ENCODE results near the gene ARF1. TPM values are rescaled to one million over a fixed set of nuclear protein-coding genes. Genes with fewer than 3 reads are reported as not detected.

Gene ARF1
- total and polyA plus RNA-seq, 2 of the 13 experiments (the other 11 are each of a cell fraction or from before 2014, with no cell fraction given): 186 to 327 TPM

GRCh38 chr1:228048120-228048519 is 34.4 kb upstream of the ARF1 start:
- Histone ChIP-seq H3K79me2 (ENCODE audit: insufficient read depth, low read length) (no peaks in the 10 kb centered on the region), H3K9ac (ENCODE audit: insufficient read depth, low read depth, low read length) (no peak overlapping the region), H3K36me3 (replicated peaks in 1 of 2; ENCODE audit: control insufficient read depth in 1 of 2, insufficient read depth in 2 of 2, low read length in 2 of 2) (no peaks in the 10 kb centered on the region), H3K4me2 (ENCODE audit: low read depth, low read length) (no peak overlapping the region), H3K27me3 (ENCODE audit: control insufficient read depth in 1 of 2, insufficient read depth in 2 of 2, low read length in 2 of 2) (peaks cover 0 to 36% of the 10 kb centered on the region in 2 experiments; a peak in 4 of 5 replicates), H3K9me3 (ENCODE audit: low read length) (no peaks in the 10 kb centered on the region), H3K27ac (ENCODE audit: extremely low read length, insufficient read depth, low read length) (no peak overlapping the region), H4K20me1 (ENCODE audit: insufficient read depth, low read length) (no peaks in the 10 kb centered on the region), H2AFZ (ENCODE audit: low read length) (no peak overlapping the region), H3K4me3 (replicated peaks in 1 of 3; ENCODE audit: insufficient read depth in 1 of 3, low read depth in 2 of 3, low read length in 3 of 3) (no peak overlapping the region), H3K4me1 (ENCODE audit: insufficient read depth, low read length) (no peaks in the 10 kb centered on the region)
- POLR2A ChIA-PET: no interaction called here
- DNase-seq (ENCODE audit: low spot score) (no peak), ATAC-seq (peak; percentile 23; the same call in 2 of the 3 replicates), FAIRE-seq (no peak)
- in situ Hi-C loops (cut with HindIII; ENCODE audit: extremely low pct_ligation_motif_present, low pct_unique_long_range_greater_than_20kb): no loop called here
- intact Hi-C loops (cut with micrococcal nuclease; ENCODE audit: unreplicated experiment): no loop called here
- CTCF ChIA-PET (ENCODE audit: low intra/inter-chr PET ratio, low total read pairs): no interaction called here
- WGBS (ENCODE audit: low lambda C conversion rate): 0% methylated on average over 3 of the region's 5 CpGs
- BruUV-seq (replicated peaks): no TSS peak
- TF ChIP-seq PBX2 (CRISPR knock-in tag; IDR thresholded peaks at IDR 0.05): no peak
- no peak for TF ChIP-seq ZBTB21 (CRISPR knock-in tag; IDR thresholded peaks at IDR 0.05)
- TF ChIP-seq ZNF496 (CRISPR knock-in tag; IDR thresholded peaks at IDR 0.05; ENCODE audit: insufficient replicate concordance): no peak
- no peak for TF ChIP-seq TFDP1 (CRISPR knock-in tag; IDR thresholded peaks at IDR 0.05; ENCODE audit: borderline replicate concordance)
- no peak for TF ChIP-seq SUZ12 (IDR thresholded peaks at IDR 0.05; ENCODE audit: low read depth, low read length)
- TF ChIP-seq MTERF4 (CRISPR knock-in tag; IDR thresholded peaks at IDR 0.05): no peak
- no peak for TF ChIP-seq ZNF800 (CRISPR knock-in tag; IDR thresholded peaks at IDR 0.05)
- TF ChIP-seq HMGXB3 (CRISPR knock-in tag; IDR thresholded peaks at IDR 0.05; ENCODE audit: borderline replicate concordance): no peak
- no peak for TF ChIP-seq PHB2 (IDR thresholded peaks at IDR 0.05; ENCODE audit: partially characterized antibody)
- TF ChIP-seq PLSCR1 (CRISPR knock-in tag; IDR thresholded peaks at IDR 0.05; ENCODE audit: borderline replicate concordance): no peak
- TF ChIP-seq NCOA5 (CRISPR knock-in tag; IDR thresholded peaks at IDR 0.05): no peak
- TF ChIP-seq NR0B2 (CRISPR knock-in tag; IDR thresholded peaks at IDR 0.05): no peak
- no peak for TF ChIP-seq ZNF569 (CRISPR knock-in tag; IDR thresholded peaks at IDR 0.05; ENCODE audit: borderline replicate concordance)
